Amniotic stem cell (primary cell): ENCODE results near the gene ADAM12.
"Not testable (repeated sequence)": the region's sequence is repeated elsewhere in the genome, so short reads cannot be mapped to it uniquely, and the experiment has no call there.

Experiments used
- DNase-seq: peaks from one replicate; lab custom pipeline; 2025; lab: John Stamatoyannopoulos, UW

Gene ADAM12

GRCh38 chr10:126054191-126054590 lies 334.1 kb downstream of the ADAM12 start:
- no peak for DNase-seq

- no peak for DNase-seq
Observed at GRCh38 chr10:126052171-126052570, 336.1 kb downstream of the ADAM12 start.

- DNase-seq, result no peak
Observed at GRCh38 chr10:126049759-126050700, 338.2 kb downstream of the ADAM12 start.

GRCh38 chr10:126047749-126048148 lies 340.5 kb downstream of the ADAM12 start:
- not testable (repeated sequence) for DNase-seq

- DNase-seq, result no peak
Observed at GRCh38 chr10:126046831-126047230, 341.4 kb downstream of the ADAM12 start.

GRCh38 chr10:126045861-126046260 lies 342.4 kb downstream of the ADAM12 start:
- DNase-seq, result no peak

GRCh38 chr10:126043389-126043788 lies 344.9 kb downstream of the ADAM12 start:
- DNase-seq, result no peak

GRCh38 chr10:126042906-126043305 lies 345.4 kb downstream of the ADAM12 start:
- no peak for DNase-seq

- no peak for DNase-seq
Observed at GRCh38 chr10:126042354-126042753, 345.9 kb downstream of the ADAM12 start.

- DNase-seq, result no peak
Observed at GRCh38 chr10:126041804-126042231, 346.5 kb downstream of the ADAM12 start.

- DNase-seq, result no peak
Observed at GRCh38 chr10:126041117-126041516, 347.2 kb downstream of the ADAM12 start.

GRCh38 chr10:126037946-126038345 lies 350.3 kb downstream of the ADAM12 start:
- no peak for DNase-seq

- no peak for DNase-seq
Observed at GRCh38 chr10:126036515-126036914, 351.8 kb downstream of the ADAM12 start.

GRCh38 chr10:126034586-126034985 lies 353.7 kb downstream of the ADAM12 start:
- DNase-seq, result no peak

- no peak for DNase-seq
Observed at GRCh38 chr10:126029999-126030398, 358.3 kb downstream of the ADAM12 start.

GRCh38 chr10:126027692-126028091 lies 360.6 kb downstream of the ADAM12 start:
- no peak for DNase-seq

- no peak for DNase-seq
Observed at GRCh38 chr10:126022841-126023240, 365.4 kb downstream of the ADAM12 start.

GRCh38 chr10:126021833-126022500 lies 366.3 kb downstream of the ADAM12 start:
- no peak for DNase-seq

- no peak for DNase-seq
Observed at GRCh38 chr10:126017961-126018560, 370.2 kb downstream of the ADAM12 start.

GRCh38 chr10:126016882-126017281 lies 371.4 kb downstream of the ADAM12 start:
- no peak for DNase-seq

- DNase-seq, result no peak
Observed at GRCh38 chr10:126016156-126016805, 372.0 kb downstream of the ADAM12 start.

- DNase-seq, result no peak
Observed at GRCh38 chr10:126015413-126015812, 372.9 kb downstream of the ADAM12 start.
